K562 (cell line): ENCODE data around the gene ADGRD1. TPM values are rescaled to one million over a fixed set of nuclear protein-coding genes. Genes with fewer than 3 reads are reported as not detected.

Experiments
- ATAC-seq: fragments of 200-7000 bp; cut with Tn5 transposase; 3 replicates; pipeline ENCODE4 v1.9.1; 2020; ENCODE audit warnings: moderate library complexity
- BruUV-seq: library from RNA; stranded (reverse); fragments of 400-500 nt; replicated peaks from 2 replicates; lab custom pipeline; 2021; lab: Mats Ljungman, UMichigan
- CTCF ChIA-PET: fragments of 300-600 bp; formaldehyde crosslinking; extraction: SDS; loops from one replicate; lab custom pipeline; 2021; ENCODE audit warnings: low intra/inter-chr PET ratio; lab: Yijun Ruan, JAX
- POLR2A ChIA-PET: fragments of 300-600, 350-650 bp; sonication (Branson Sonifier 250); formaldehyde crosslinking; extraction: SDS; loops from one replicate; lab custom pipeline; 2021; ENCODE audit warnings: antibody characterized with exemption, inconsistent platforms; lab: Yijun Ruan, JAX
- DNase-seq, 4 experiments: peaks; one replicate each; pipeline versions ENCODE4 v3.0.0 to v3.0.0-alpha.2; 2011 to 2018; ENCODE audit warnings: low spot score in 3 of 4, mixed read lengths in 3 of 4; ENCODE audit errors: extremely low read depth in 1 of 4
- FAIRE-seq: peaks from 2 replicates; lab custom pipeline; 2011; peaks lifted over from hg19 to GRCh38; lab: Jason Lieb, UNC
- H2AFZ ChIP-seq: 2 replicates; pipeline ENCODE4 v1.6.0; 2011; ENCODE audit warnings: low read depth, low read length, control low read depth, inconsistent platforms
- H3K27ac ChIP-seq: fragments of 200-600 bp; 3 replicates; pipeline ENCODE4 v1.8.0; 2011; ENCODE audit warnings: low read depth, mild to moderate bottlenecking, control low read depth, inconsistent platforms, low read length, moderate library complexity, mixed read lengths; ENCODE audit errors: extremely low read depth
- H3K27me3 ChIP-seq, 2 experiments: fragments of 300-600 bp in 1 of 2; 2 replicates in 1 of 2; 3 replicates in 1 of 2; pipeline versions ENCODE4 v1.6.0 to v1.8.0; 2011; ENCODE audit warnings: inconsistent platforms in 2 of 2, low read length in 2 of 2, mild to moderate bottlenecking in 1 of 2, mixed read lengths in 1 of 2, moderate library complexity in 1 of 2; ENCODE audit not compliant: control insufficient read depth in 2 of 2, insufficient read depth in 2 of 2
- H3K36me3 ChIP-seq: fragments of 300-600 bp; 3 replicates; pipeline ENCODE4 v1.8.0; 2011; ENCODE audit warnings: mild to moderate bottlenecking, low read length, inconsistent platforms; ENCODE audit not compliant: control insufficient read depth, insufficient read depth
- H3K4me1 ChIP-seq, 2 experiments: fragments of 200-600 bp in 1 of 2; replicated peaks in 1 of 2; 2 replicates in 1 of 2; 3 replicates in 1 of 2; pipeline versions ENCODE4 v1.5.1 to v1.8.0; 2011; ENCODE audit warnings: inconsistent platforms in 2 of 2, low read length in 2 of 2, mild to moderate bottlenecking in 1 of 2, mixed read lengths in 1 of 2, moderate library complexity in 1 of 2; ENCODE audit not compliant: control insufficient read depth in 2 of 2, insufficient read depth in 2 of 2
- H3K4me2 ChIP-seq: 2 replicates; pipeline ENCODE4 v1.6.1; 2011; ENCODE audit warnings: low read length, control low read depth, inconsistent platforms, mixed read lengths; ENCODE audit not compliant: insufficient read depth
- H3K4me3 ChIP-seq: fragments of 200-600 bp; sonication (generic), shearing (Covaris generic); 2 replicates; pipeline ENCODE4 v1.5.1; 2016; ENCODE audit warnings: control low read depth, inconsistent platforms
- H3K79me2 ChIP-seq: fragments of 200-600 bp; 3 replicates; pipeline ENCODE4 v1.8.0; 2011; ENCODE audit warnings: low read length, inconsistent platforms; ENCODE audit not compliant: control insufficient read depth, insufficient read depth
- H3K9ac ChIP-seq, 2 experiments: 2 replicates each; pipeline versions ENCODE4 v1.6.0 to v1.6.1; 2011; ENCODE audit warnings: low read depth in 2 of 2, low read length in 2 of 2, control low read depth in 1 of 2, inconsistent platforms in 1 of 2, mild to moderate bottlenecking in 1 of 2, mixed read lengths in 1 of 2; ENCODE audit not compliant: insufficient read depth in 1 of 2
- H3K9me1 ChIP-seq: one replicate; pipeline ENCODE4 v1.6.0; 2011; ENCODE audit warnings: inconsistent platforms, mild to moderate bottlenecking, low read length, moderate library complexity; ENCODE audit not compliant: control insufficient read depth, insufficient read depth
- H3K9me3 ChIP-seq: replicated peaks from 2 replicates; pipeline ENCODE4 v1.5.1; 2011; ENCODE audit warnings: low read depth, low read length, inconsistent platforms; ENCODE audit not compliant: control insufficient read depth, insufficient read depth
- H4K20me1 ChIP-seq: replicated peaks from 2 replicates; pipeline ENCODE4 v1.6.1; 2011; ENCODE audit warnings: low read length, inconsistent platforms, mixed read lengths; ENCODE audit not compliant: control insufficient read depth, insufficient read depth
- HNRNPK ChIP-seq: fragments of 200-400 bp; formaldehyde crosslinking; IDR thresholded peaks from one replicate; pipeline ENCODE4 v1.6.1; 2018; ENCODE audit warnings: mild to moderate bottlenecking, low read depth, low read length; ENCODE audit not compliant: poor library complexity, severe bottlenecking
- KAT7 ChIP-seq: sonication (generic); formaldehyde crosslinking; IDR thresholded peaks from 2 replicates; pipeline ENCODE4 v1.8.0; 2022; ENCODE audit warnings: missing genetic modification reagents, mild to moderate bottlenecking, borderline replicate concordance
- MLLT1 ChIP-seq, 2 experiments: fragments of 450-650 bp; IDR thresholded peaks; 2 replicates each; pipeline ENCODE4 v1.6.1; 2016
- NBN ChIP-seq: fragments of 450-650 bp; IDR thresholded peaks from 2 replicates; pipeline ENCODE4 v1.6.1; 2016; ENCODE audit warnings: low read depth, mild to moderate bottlenecking
- SMARCB1 ChIP-seq: IDR thresholded peaks from 2 replicates; pipeline ENCODE4 v1.6.1; 2011; ENCODE audit warnings: improper control_type of control experiment, low read depth; ENCODE audit not compliant: insufficient read length
- XRCC3 ChIP-seq: fragments of 450-650 bp; IDR thresholded peaks from 2 replicates; pipeline ENCODE4 v1.6.1; 2017; ENCODE audit warnings: mild to moderate bottlenecking, moderate library complexity
- ZFP36 ChIP-seq: fragments of 150-350 bp; IDR thresholded peaks from 2 replicates; pipeline ENCODE4 v1.6.1; 2018; ENCODE audit warnings: low read length, low read depth; ENCODE audit not compliant: partially characterized antibody
- WGBS: fragments of 100-300 bp; shearing (Covaris generic); methylation state at CpG from one replicate; pipeline ENCODE4 v1.1.6; 2016; ENCODE audit warnings: low coverage, mixed read lengths; ENCODE audit not compliant: insufficient coverage; ENCODE audit errors: missing lambda C conversion rate; 5-methylcytosine and 5-hydroxymethylcytosine counted together
- in situ Hi-C: fragments of 300-500 bp; cut with MboI; formaldehyde crosslinking; loops from 4 replicates; pipeline ENCODE4 v1.15.0; 2018; ENCODE audit warnings: inconsistent platforms, mixed read lengths
- intact Hi-C: fragments of 100-400 bp; cut with micrococcal nuclease; formaldehyde crosslinking; loops from 2 replicates; pipeline ENCODE4 v1.14.2; 2022
- polyA plus RNA-seq, 8 experiments: library from polyadenylated mRNA; depleted of rRNA in 4 of 8; stranded (reverse) in 5 of 8; unstranded in 3 of 8; fragments of >200 nt; fragmentation: Nextera tagmentation in 2 of 8; fragmentation: Illumina TruSeq in 1 of 8; extraction: Ambion mirVana in 2 of 8; extraction: Trizol in 1 of 8; gene quantifications; 2 replicates each; pipeline versions ENCODE4 v1.2.1 to v1.2.3, GENCODE V29; 2011 to 2014; ENCODE audit warnings: inconsistent platforms in 1 of 8, missing spikeins in 1 of 8
- total RNA-seq, 7 experiments: library from RNA; depleted of rRNA in 6 of 7; stranded (reverse); fragments of >200 nt in 6 of 7; fragmentation: Illumina TruSeq in 2 of 7; extraction: Trizol in 2 of 7; gene quantifications; 2 replicates each; pipeline versions ENCODE4 v1.2.1 to v1.2.3, GENCODE V29; 2011 to 2021; ENCODE audit warnings: low replicate concordance in 1 of 7

ADGRD1 gene
- total and polyA plus RNA-seq, 9 of the 15 experiments (the other 6 are each of a cell fraction or from before 2014, with no cell fraction given): 1.7 to 11.7 (median 3.3) TPM

GRCh38 chr12:131105351-131105735 lies 151.6 kb downstream of the ADGRD1 start:
- no peaks in the 10 kb centered on the region for H3K9me1 ChIP-seq
- H3K4me1 ChIP-seq: peaks cover 0 to 27% of the 10 kb centered on the region in 2 experiments; a peak in 2 of 5 replicates
- H3K9me3 ChIP-seq: no peaks in the 10 kb centered on the region
- ChIA-PET CTCF (interaction anchor here (0.6 to 2.2 kb wide), 6 partner anchors 27 to 1194 kb away, joined by 3 to 11 read pairs (median 3); partner anchors contain the start of gene MMP17), POLR2A (interaction anchor here (0.6 to 0.8 kb wide), 3 partner anchors 10 to 280 kb away, joined by 3 to 4 read pairs (median 4); no protein-coding TSS in a partner anchor)
- BruUV-seq: no TSS peak
- H3K27me3 ChIP-seq: peaks cover 0 to 7% of the 10 kb centered on the region in 2 experiments; a peak in 1 of 5 replicates
- intact Hi-C loops (loop anchor here (10.0 kb wide), 2 partner anchors 341 to 729 kb away; no protein-coding TSS in a partner anchor), in situ Hi-C loops (loop anchor here (10.0 kb wide), 1 partner anchor 729 kb away; no protein-coding TSS in a partner anchor)
- H3K27ac ChIP-seq: no peak overlapping the region
- no peak overlapping the region for H3K4me3 ChIP-seq
- no peak overlapping the region for H2AFZ ChIP-seq
- H4K20me1 ChIP-seq: no peaks in the 10 kb centered on the region; the same call in 1 of the 2 replicates
- no peak for DNase-seq
- H3K9ac ChIP-seq: no peak overlapping the region
- no peaks in the 10 kb centered on the region for H3K36me3 ChIP-seq
- WGBS: 52% methylated on average over 7 of the region's 7 CpGs
- H3K79me2 ChIP-seq: no peaks in the 10 kb centered on the region
- TF ChIP-seq SMARCB1: no peak
- no peak for TF ChIP-seq MLLT1 (IDR thresholded peaks at IDR 0.05)
- peak; percentile 51 for TF ChIP-seq ZFP36
- no peak for TF ChIP-seq HNRNPK
- TF ChIP-seq NBN: no peak
- TF ChIP-seq XRCC3: no peak
- no peak for TF ChIP-seq KAT7 (CRISPR knock-in tag)
- no peak for ATAC-seq
- FAIRE-seq: no peak
- no peak overlapping the region for H3K4me2 ChIP-seq
